HG03139 (cell line): ENCODE measurements around the gene SCARF1.

Source experiments
- ATAC-seq: cut with Tn5 transposase; IDR thresholded peaks from one replicate; pipeline ENCODE4 v1.9.1; 2021; ENCODE audit not compliant: unreplicated experiment

SCARF1 gene

GRCh38 chr17:1628856-1629503 is 16.6 kb downstream of the SCARF1 start:
- peak; percentile 51 for ATAC-seq

DNA sequence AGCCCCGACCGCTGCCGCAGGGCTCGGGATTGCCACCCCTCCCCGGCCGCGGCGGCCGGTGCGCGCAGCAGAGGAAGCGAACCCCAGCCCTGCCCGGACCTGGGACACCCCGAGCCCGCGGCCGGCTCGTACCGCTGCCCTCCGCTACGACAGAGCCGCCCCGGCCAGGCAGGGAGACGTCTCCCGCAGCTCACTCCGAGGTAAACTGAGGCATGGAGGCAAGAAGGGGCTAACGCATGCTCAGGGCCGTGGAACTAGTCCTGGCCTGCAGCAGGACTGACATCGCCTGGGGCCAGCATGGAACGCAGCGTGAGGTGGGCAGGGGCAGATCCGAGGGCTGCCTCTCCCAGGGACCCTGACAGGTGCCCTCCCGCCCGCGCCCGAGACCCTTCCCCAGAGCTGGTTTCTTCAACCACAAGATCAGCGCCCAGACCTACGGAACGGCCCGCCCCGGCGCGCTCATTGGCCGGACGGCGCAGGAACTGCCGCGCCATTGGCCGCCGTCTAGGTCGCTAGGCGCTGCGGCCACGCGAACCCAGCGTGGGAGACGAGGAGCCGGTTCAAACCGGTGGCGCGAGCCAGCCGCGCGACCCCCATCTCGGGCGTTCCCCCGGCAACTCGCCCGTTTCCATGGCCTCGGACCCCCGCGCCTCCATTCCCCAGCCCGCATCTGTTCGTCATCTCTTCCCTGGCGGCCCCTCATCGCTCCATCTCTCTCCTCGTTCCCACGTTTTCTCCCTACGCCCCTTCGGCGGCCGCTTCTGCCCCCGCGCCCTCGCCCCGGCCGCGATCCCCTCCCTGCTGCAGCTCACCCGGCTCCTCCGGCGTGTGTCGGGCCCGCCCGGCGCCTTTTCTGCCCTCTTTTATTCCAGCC is 17.3 kb downstream of the SCARF1 start, which contains the start of gene SLC43A2:
TSS of gene SLC43A2 (minus strand) at position 853 of the 874 bp plus-strand sequence. CDS start 960 bp downstream, outside the sequence.
- ATAC-seq = peak; percentile 36

DNA sequence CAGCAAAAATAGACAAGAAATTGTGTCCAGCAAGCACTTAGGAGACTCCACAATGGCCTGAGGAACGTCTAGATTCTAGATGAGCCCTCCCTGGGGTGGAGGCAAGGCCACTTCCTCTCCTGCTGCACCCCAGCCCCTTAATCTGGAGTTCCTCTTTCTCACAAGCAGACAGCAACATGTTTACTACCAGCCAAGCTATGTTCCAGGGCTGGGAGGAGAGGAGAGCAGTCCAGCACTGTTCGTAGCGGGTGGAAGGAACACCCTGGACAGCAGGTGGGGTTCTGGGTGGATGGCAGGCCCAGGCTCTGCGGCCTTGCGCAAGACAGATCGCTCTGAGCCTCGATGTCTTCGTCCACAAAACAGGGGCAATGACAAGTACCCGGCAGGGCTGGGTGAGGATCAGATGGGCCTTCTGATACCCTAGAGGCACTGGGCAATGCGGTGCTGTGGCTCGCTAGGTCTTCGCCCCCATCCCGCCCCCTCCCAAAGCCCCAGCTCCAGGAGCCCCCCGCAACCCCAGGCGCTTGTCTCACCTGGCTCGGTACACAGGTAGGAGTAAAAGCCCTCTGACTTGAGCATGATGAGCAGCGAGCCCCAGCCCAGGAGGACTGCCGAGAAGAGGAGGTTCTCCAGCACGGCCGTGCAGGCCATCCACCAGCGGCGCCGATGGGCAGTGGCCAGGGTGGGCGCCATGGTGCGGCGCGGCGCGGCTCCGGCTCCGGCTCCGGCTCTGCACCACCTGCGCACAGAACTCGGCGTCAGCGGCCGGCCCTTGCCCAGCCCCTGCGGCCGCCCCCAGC is 18.1 kb downstream of the SCARF1 start:
- no peak for ATAC-seq

GRCh38 chr17:1626333-1626732 is 19.2 kb downstream of the SCARF1 start:
- ATAC-seq = no peak

- no peak for ATAC-seq
Measured at GRCh38 chr17:1625581-1625980, 20.0 kb downstream of the SCARF1 start.

DNA sequence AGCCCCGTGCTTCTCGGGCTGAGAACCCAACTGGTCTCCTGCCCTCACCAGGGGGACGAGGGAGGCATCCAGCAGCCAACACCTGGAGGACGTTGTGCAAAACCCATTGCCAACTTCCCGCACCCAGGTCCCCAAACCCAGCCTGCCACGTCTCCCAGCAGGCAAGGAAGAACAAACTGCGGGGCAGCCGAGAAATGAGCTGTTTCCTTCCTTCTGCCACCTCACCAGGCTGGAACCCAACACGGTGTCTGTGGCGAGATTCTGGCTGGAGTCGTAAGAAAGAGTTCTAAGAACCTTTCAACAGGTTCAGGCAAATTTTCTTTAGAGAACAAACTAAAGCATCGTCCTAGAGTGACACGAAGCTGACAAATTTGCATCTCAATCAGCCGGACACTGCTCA is 20.5 kb downstream of the SCARF1 start:
- ATAC-seq = no peak

GRCh38 chr17:1624650-1625049 is 20.9 kb downstream of the SCARF1 start:
- ATAC-seq = no peak

GRCh38 chr17:1623057-1623630 is 22.4 kb downstream of the SCARF1 start:
- no peak for ATAC-seq

- ATAC-seq = no peak
Measured at GRCh38 chr17:1621273-1621954, 24.1 kb downstream of the SCARF1 start.

DNA sequence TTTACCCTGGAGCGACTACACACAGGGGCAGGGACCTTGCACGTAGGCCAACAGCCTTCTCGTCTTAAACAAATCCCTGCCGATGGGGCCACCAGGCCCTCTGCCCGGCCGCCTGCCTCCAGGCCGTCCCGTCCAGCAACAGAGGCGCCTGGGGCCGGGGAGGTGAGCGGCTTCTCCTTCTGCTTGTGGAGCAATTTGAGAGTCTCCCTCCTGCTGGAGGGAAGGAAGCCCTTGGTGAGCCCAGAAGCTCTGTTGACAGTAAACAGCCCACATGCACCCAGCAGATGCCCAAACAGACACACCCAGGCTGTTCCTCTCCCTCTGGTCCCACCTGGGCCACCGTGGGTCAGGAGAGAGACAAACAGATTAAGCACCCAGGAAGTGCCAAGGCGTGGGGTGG is 25.0 kb downstream of the SCARF1 start:
- no peak for ATAC-seq

DNA sequence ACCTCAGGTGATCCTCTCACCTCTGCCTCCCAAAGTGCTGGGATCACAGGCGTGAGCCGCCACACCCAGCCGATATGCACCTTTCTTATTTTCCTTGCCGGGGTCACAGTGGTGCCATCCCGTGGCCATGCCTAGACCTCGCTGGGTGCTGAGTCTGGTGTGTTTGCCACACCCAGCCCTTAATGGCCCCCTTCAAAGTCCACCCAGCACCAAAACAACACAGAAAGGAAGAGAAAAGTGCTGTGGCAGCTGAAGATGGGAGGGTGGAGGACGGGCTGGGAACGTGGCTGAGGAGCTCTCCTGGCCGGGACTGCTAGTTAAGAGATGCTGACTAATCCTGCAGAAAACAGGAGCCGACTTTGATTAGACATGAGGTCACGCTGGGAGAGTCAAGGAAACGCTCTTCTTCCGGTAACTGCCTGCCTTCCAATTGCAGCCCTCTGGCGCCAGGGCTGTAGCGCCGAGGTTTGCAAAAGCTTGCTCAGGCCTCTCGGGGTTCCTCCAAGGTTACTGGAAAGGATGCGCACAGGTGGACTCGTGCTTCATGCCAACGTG is 27.8 kb downstream of the SCARF1 start:
- ATAC-seq = no peak

- no peak for ATAC-seq
Measured at GRCh38 chr17:1616101-1616500, 29.4 kb downstream of the SCARF1 start.

DNA sequence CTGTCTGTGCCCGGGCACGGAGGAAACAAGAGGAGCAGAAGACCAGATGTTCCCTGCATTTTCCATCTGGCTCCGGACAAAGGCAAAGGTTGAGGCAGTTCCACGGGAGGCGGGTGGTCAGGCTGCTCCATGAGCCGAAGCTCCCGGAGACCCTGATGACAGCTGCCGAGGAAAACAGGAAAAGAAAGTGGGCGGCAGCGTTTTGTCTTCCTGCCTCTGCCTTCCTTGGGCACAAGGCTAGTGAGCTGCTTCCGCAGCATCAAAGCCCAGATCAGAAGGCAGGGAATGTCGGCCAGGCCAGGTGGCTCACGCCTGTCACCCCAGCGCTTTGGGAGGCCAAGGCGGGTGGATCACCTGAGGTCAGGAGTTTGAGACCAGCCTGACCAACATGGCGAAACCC is 33.1 kb downstream of the SCARF1 start:
- no peak for ATAC-seq

DNA sequence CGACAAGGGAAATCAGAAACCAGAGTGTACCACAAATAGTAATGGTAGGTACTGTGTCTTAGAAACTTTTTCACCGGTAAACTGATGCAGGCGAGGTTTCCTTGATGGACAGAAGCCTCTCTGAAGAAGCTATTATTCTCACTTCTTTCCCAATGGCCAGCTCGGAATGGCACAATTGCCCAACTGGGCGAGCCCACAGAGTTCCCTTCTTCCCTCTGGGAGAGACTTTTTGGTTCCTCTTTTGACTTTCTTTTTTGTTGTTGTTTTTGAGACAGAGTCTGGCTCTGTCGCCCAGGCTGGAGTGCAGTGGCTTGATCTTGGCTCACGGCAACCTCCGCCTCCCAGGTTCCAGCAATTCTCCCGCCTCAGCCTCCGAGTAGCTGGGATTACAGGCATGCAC is 33.8 kb downstream of the SCARF1 start:
- ATAC-seq = no peak

- ATAC-seq = no peak
Measured at GRCh38 chr17:1608676-1609075, 36.9 kb downstream of the SCARF1 start.

GRCh38 chr17:1607971-1608320 is 37.6 kb downstream of the SCARF1 start:
- ATAC-seq = no peak

DNA sequence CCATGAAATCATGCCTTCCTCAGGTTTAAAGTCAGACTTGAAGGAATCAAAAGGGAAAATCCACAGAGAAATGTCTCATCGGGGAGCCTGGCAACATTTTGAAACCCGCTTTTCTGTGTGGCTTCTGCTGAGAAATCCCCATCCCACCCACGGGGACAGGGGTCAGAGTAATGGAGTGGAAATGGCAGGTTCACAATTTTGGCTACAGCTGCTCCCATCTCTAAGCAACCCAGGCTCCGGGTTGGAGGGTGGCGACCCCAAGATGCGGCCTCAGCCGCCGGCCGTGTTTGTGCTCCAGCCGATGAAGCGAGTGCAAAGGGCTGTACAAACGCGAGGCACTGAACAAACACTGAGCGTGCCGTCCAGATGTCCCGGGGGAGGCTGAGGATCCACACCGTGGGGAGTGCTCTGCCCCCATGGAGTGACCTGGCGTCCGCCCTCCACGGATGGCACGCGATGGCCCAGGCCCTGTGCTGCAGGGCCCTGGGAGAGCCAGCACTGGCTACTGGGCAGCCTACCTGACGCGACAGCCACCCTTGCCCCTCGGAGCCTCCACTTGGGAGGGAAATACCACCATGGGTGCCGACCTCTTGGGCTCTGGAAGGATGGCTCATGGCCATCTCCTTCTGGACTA is 39.1 kb downstream of the SCARF1 start:
- ATAC-seq = no peak

GRCh38 chr17:1605681-1606351 is 39.7 kb downstream of the SCARF1 start:
- ATAC-seq = no peak

DNA sequence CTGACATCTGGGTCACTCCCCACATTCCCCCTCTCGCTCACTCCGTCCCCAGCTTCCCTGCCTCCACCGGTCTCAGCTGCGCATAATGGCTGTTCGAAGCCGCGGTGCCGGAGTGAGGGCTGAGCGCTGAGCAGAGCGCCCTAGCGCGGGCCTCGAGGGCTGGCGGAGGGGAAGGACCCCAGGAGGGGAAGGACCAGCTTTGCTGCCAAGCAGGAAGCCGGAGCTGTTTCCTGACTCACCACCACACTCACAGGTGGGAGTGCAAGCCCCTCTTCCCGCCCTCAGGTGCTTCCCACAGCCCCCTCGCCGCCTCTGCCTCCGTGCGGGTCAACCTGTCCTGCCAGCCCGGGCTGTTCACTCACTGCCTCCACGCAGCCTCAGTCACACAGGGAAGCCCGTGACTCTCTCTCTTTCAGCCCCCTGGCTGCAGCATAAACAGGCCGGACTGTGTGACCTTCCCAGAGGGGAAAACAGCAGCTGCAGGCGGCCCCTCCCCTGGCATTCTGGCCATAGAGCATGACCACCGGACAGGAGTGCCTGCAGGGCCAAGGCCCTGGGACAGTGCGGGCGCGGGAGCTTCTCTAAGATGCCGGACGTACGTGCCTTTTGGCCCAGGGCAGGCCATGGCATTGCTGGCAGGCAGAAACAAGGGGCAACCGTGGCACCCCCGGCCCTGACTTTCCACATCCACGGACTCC is 40.6 kb downstream of the SCARF1 start:
- ATAC-seq = no peak
